Esophagus muscularis mucosa (tissue), 4 donors: ENCODE measurements around the gene LRRC47. TPM values are rescaled to one million over a fixed set of nuclear protein-coding genes. Genes with fewer than 3 reads are reported as not detected.
"Not testable (repeated sequence)": the region's sequence is repeated elsewhere in the genome, so short reads cannot be mapped to it uniquely, and the experiment has no call there.

ENCODE experiments used
- DNase-seq: peaks from one replicate; pipeline ENCODE4 v3.0.0-alpha.2; 2017; ENCODE audit errors: extremely low spot score
- H3K27ac ChIP-seq, 4 donors: fragments of 200-600 bp; sonication (generic); replicated peaks in 1 of 4; 1 replicate in 3 of 4; 2 replicates in 1 of 4; pipeline ENCODE4 v1.5.1; 2016 to 2019; ENCODE audit warnings: mild to moderate bottlenecking in 1 of 4
- H3K27me3 ChIP-seq, 4 donors: fragments of 200-600 bp; sonication (generic); one replicate each; pipeline versions ENCODE4 v1.5.1 to v1.6.0; 2016 to 2019
- H3K36me3 ChIP-seq, 4 donors: fragments of 200-600 bp; sonication (generic); one replicate each; pipeline ENCODE4 v1.5.1; 2016 to 2019
- H3K4me1 ChIP-seq, 4 donors: fragments of 200-600 bp; sonication (generic); one replicate each; pipeline ENCODE4 v1.5.1; 2016 to 2019
- H3K4me3 ChIP-seq, 4 donors: fragments of 200-600 bp; sonication (generic); 1 replicate in 2 of 4; 2 replicates in 2 of 4; pipeline ENCODE4 v1.5.1; 2016 to 2019; ENCODE audit warnings: mild to moderate bottlenecking in 4 of 4, moderate library complexity in 1 of 4
- H3K9me3 ChIP-seq, 4 donors: fragments of 200-600 bp; sonication (generic); 1 replicate in 3 of 4; 2 replicates in 1 of 4; pipeline ENCODE4 v1.5.1; 2016 to 2019
- CTCF ChIP-seq, 3 experiments: fragments of 200-600 bp in 2 of 3; fragments of 450-650 bp in 1 of 3; sonication (generic) in 2 of 3; IDR thresholded peaks; one replicate each; pipeline ENCODE4 v1.5.1; 2017 to 2019; ENCODE audit warnings: antibody characterized with exemption in 3 of 3, mild to moderate bottlenecking in 2 of 3, moderate library complexity in 1 of 3
- EP300 ChIP-seq: sonication (generic); formaldehyde crosslinking; IDR thresholded peaks from one replicate; pipeline ENCODE4 v1.6.1; 2017; ENCODE audit warnings: antibody characterized with exemption
- POLR2A ChIP-seq: fragments of 450-650 bp; IDR thresholded peaks from one replicate; pipeline ENCODE4 v1.6.1; 2017; ENCODE audit warnings: antibody characterized with exemption, moderate library complexity, mild to moderate bottlenecking, low read depth
- POLR2AphosphoS5 ChIP-seq, 2 donors: sonication (generic); formaldehyde crosslinking; IDR thresholded peaks; one replicate each; pipeline ENCODE4 v1.6.1; 2017; ENCODE audit warnings: antibody characterized with exemption in 2 of 2
- WGBS: methylation state at CpG from one replicate; pipeline ENCODE4 v1.1.5; 2018; 5-methylcytosine and 5-hydroxymethylcytosine counted together
- intact Hi-C: fragments of 100-400 bp; cut with DNase I; formaldehyde crosslinking; loops from one replicate; pipeline ENCODE4 v1.15.1; 2023
- total RNA-seq, 4 donors: library from RNA; depleted of rRNA; stranded (reverse); fragments of >200 nt; gene quantifications; one replicate each; pipeline versions ENCODE4 v1.1.0 to v1.2.1, GENCODE V29; 2016

LRRC47 gene
- total RNA-seq, 4 donors from 2014 or later, result 34.1 to 51.6 (median 44.1) TPM

GRCh38 chr1:3805038-3805437 is 8.7 kb upstream of the LRRC47 start:
- no peak overlapping the region for H3K4me3 ChIP-seq
- WGBS, result 82% methylated on average over 11 of the region's 11 CpGs
- H3K27ac ChIP-seq, result no peak overlapping the region

GRCh38 chr1:3804627-3804944 is 8.3 kb upstream of the LRRC47 start:
- H3K4me3 ChIP-seq, H3K9me3 ChIP-seq, H3K36me3 ChIP-seq, H3K27ac ChIP-seq, DNase-seq, intact Hi-C loops, H3K4me1 ChIP-seq: not testable (repeated sequence)
- H3K27me3 ChIP-seq, result peaks cover 0 to 33% (median 5%) of the 10 kb centered on the region in 4 donors
- WGBS, result 60% methylated on average over 7 of the region's 7 CpGs

More at GRCh38 chr1:3805038-3805437, 8.7 kb upstream of the LRRC47 start:
- Histone ChIP-seq H3K9me3 (no peaks in the 10 kb centered on the region), H3K36me3 (no peaks in the 10 kb centered on the region), H3K4me1 (peaks cover 0 to 4% (median 0%) of the 10 kb centered on the region in 4 donors), H3K27me3 (peaks cover 0 to 28% (median 4%) of the 10 kb centered on the region in 4 donors)
- TF ChIP-seq CTCF (IDR thresholded peaks at IDR 0.05) (no peak), EP300 (no peak), POLR2A (no peak), POLR2AphosphoS5 (IDR thresholded peaks at IDR 0.05) (no peak)
- no peak for DNase-seq
- intact Hi-C loops, result no loop called here

GRCh38 chr1:3803905-3804626 is 7.8 kb upstream of the LRRC47 start:
- peaks cover 0 to 34% (median 5%) of the 10 kb centered on the region in 4 donors for H3K27me3 ChIP-seq
- WGBS, result 70% methylated on average over 19 of the region's 19 CpGs
- H3K4me3 ChIP-seq, result no peak overlapping the region
- intact Hi-C loops, result no loop called here
- no peak for DNase-seq
- no peak overlapping the region for H3K27ac ChIP-seq
- peaks cover 0 to 4% (median 0%) of the 10 kb centered on the region in 4 donors for H3K4me1 ChIP-seq
- TF ChIP-seq CTCF (IDR thresholded peaks at IDR 0.05) (no peak), EP300 (no peak), POLR2AphosphoS5 (IDR thresholded peaks at IDR 0.05) (no peak), POLR2A (no peak)
- no peaks in the 10 kb centered on the region for H3K36me3 ChIP-seq
- H3K9me3 ChIP-seq, result no peaks in the 10 kb centered on the region

- H3K4me3 ChIP-seq, H3K9me3 ChIP-seq, H3K27ac ChIP-seq, DNase-seq, H3K36me3 ChIP-seq, intact Hi-C loops: not testable (repeated sequence)
- peaks cover 0 to 31% (median 5%) of the 10 kb centered on the region in 4 donors for H3K27me3 ChIP-seq
- 81% methylated on average over 3 of the region's 3 CpGs for WGBS
- H3K4me1 ChIP-seq, result peaks cover 6 to 13% (median 7%) of the 10 kb centered on the region in 4 donors
Observed at GRCh38 chr1:3800795-3801194, 4.5 kb upstream of the LRRC47 start.

GRCh38 chr1:3799976-3800685 is 3.8 kb upstream of the LRRC47 start:
- no peaks in the 10 kb centered on the region for H3K36me3 ChIP-seq
- H3K27me3 ChIP-seq, result peaks cover 0 to 31% (median 5%) of the 10 kb centered on the region in 4 donors
- no peak overlapping the region for H3K4me3 ChIP-seq
- H3K4me1 ChIP-seq, result peaks cover 12 to 19% (median 14%) of the 10 kb centered on the region in 4 donors
- no peak for TF ChIP-seq CTCF (IDR thresholded peaks at IDR 0.05)
- no peak for TF ChIP-seq POLR2AphosphoS5 (IDR thresholded peaks at IDR 0.05)
- TF ChIP-seq POLR2A, result no peak
- WGBS, result 92% methylated on average over 9 of the region's 11 CpGs
- intact Hi-C loops, result loop anchor here (10.0 kb wide), 1 partner anchor 95 kb away; no protein-coding TSS in a partner anchor
- H3K9me3 ChIP-seq, result no peaks in the 10 kb centered on the region
- no peak for DNase-seq
- H3K27ac ChIP-seq, result no peak overlapping the region
